ENCODE results near the gene MCCC1. TPM values are rescaled to one million over a fixed set of nuclear protein-coding genes. Genes with fewer than 3 reads are reported as not detected.

MCCC1 gene
- total and polyA plus RNA-seq, 7 donors, result 8.2 to 24.4 (median 15.6) TPM

DNA sequence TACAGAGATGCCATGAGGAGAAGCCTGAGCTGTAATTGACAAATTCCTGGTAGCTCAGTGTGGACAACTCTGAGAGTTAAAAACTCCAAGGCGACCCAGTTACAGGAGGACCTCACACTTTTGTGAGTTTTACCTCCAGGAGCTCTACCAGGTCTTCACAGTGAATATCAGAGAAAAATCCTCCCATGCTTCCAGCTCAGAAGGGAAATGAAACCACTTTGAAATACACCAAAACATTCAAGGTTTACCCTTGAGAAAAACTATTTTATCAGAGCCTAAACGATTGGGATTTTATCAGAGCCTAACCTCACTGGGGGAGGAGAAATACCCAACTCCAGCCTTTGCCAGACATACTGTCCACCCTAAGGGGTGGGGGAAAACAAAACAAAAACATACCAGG lies 52.4 kb downstream of the MCCC1 start:
- no peak overlapping the region for H3K27ac ChIP-seq
- H3K4me1 ChIP-seq, result no peaks in the 10 kb centered on the region
- 83 to 85% (median 84%) methylated on average over 2 of the region's 2 CpGs for WGBS, 3 donors
- intact Hi-C loops (cut with DNase I), result no loop called here
- H3K36me3 ChIP-seq (ENCODE audit: insufficient read depth in 1 of 2, low read depth in 1 of 2), result peaks cover 3 to 75% of the 10 kb centered on the region in 2 donors
- H3K9me3 ChIP-seq, result no peaks in the 10 kb centered on the region
- ATAC-seq (no peak), DNase-seq (no peak)
- H3K27me3 ChIP-seq (ENCODE audit: insufficient read depth in 3 of 3, low read length in 2 of 3), result no peaks in the 10 kb centered on the region
- no peak for TF ChIP-seq CTCF (IDR thresholded peaks at IDR 0.05)
- no peak overlapping the region for H3K4me3 ChIP-seq

- intact Hi-C loops (cut with DNase I), result no loop called here
- TF ChIP-seq CTCF (IDR thresholded peaks at IDR 0.05), result no peak
- no peaks in the 10 kb centered on the region for H3K4me1 ChIP-seq
- ATAC-seq (no peak), DNase-seq (no peak)
- H3K36me3 ChIP-seq (ENCODE audit: insufficient read depth in 1 of 2, low read depth in 1 of 2), result peaks cover 3 to 75% of the 10 kb centered on the region in 2 donors
- 84 to 92% (median 86%) methylated on average over 11 of the region's 11 CpGs for WGBS, 3 donors
- H3K9me3 ChIP-seq, result no peaks in the 10 kb centered on the region
- H3K27ac ChIP-seq, result no peak overlapping the region
- no peaks in the 10 kb centered on the region for H3K27me3 ChIP-seq (ENCODE audit: insufficient read depth in 3 of 3, low read length in 2 of 3)
- H3K4me3 ChIP-seq, result no peak overlapping the region
These were observed 54.6 kb downstream of the MCCC1 start for GRCh38 chr3:183044547-183045229.

DNA sequence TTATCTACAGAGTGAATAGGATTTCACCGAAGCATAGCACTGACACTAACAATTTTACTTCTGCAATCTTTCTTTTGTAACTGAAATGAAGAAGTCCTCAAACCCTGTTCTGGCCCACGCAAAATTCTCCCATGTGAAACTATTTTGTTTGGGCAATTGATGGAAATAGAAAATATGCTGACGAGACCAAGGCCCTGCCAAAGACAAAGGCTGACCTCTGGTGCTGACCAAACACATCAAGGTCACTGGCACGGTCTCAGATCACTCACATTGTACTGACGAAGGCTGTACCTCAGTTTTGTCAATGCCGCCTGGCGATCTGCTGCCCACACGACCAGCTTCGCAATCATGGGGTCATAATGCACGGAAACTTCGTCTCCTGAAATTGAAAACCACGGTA lies 60.5 kb downstream of the MCCC1 start:
- intact Hi-C loops (cut with DNase I), result no loop called here
- H3K9me3 ChIP-seq, result no peaks in the 10 kb centered on the region
- H3K27me3 ChIP-seq (ENCODE audit: insufficient read depth in 3 of 3, low read length in 2 of 3), result no peaks in the 10 kb centered on the region
- H3K36me3 ChIP-seq (ENCODE audit: insufficient read depth in 1 of 2, low read depth in 1 of 2), result peaks cover 12 to 96% of the 10 kb centered on the region in 2 donors
- no peaks in the 10 kb centered on the region for H3K4me1 ChIP-seq
- WGBS, 3 donors, result 84 to 85% (median 85%) methylated on average over 12 of the region's 12 CpGs
- DNase-seq, result no peak
- no peak for TF ChIP-seq CTCF (IDR thresholded peaks at IDR 0.05)
- no peak overlapping the region for H3K4me3 ChIP-seq
- H3K27ac ChIP-seq, result no peak overlapping the region
- no peak for ATAC-seq

- intact Hi-C loops (cut with DNase I), result no loop called here
- TF ChIP-seq CTCF (IDR thresholded peaks at IDR 0.05), result no peak
- ATAC-seq, result no peak
These were observed 61.1 kb downstream of the MCCC1 start for GRCh38 chr3:183038221-183038620.

DNA sequence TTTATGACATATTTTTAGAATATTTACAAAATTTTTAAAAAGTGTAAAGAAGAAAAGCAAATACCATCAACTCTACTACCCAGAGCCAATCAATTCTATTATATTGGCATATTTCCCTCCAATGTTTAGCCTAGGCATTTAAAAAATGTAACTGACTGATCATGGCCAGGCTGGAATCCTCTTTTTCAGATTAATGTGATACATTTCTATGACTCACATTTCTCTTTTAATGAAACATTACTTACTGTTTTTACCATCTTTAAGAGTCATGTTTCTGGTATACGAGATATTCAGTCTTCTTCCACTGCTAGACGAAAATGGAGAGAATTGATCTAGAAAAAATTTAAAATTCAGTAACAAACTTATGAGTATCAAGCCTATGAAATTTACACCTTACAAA lies 65.5 kb downstream of the MCCC1 start:
- DNase-seq (no peak), ATAC-seq (no peak)
- intact Hi-C loops (cut with DNase I), result no loop called here
- no peak for TF ChIP-seq CTCF (IDR thresholded peaks at IDR 0.05)
- H3K36me3 ChIP-seq (ENCODE audit: insufficient read depth in 1 of 2, low read depth in 1 of 2), result peaks cover 14 to 93% of the 10 kb centered on the region in 2 donors
- 94 to 95% (median 95%) methylated on average over 2 of the region's 2 CpGs for WGBS, 3 donors
- H3K9me3 ChIP-seq, result no peaks in the 10 kb centered on the region
- no peaks in the 10 kb centered on the region for H3K4me1 ChIP-seq
- no peak overlapping the region for H3K27ac ChIP-seq
- no peak overlapping the region for H3K4me3 ChIP-seq
- H3K27me3 ChIP-seq (ENCODE audit: insufficient read depth in 3 of 3, low read length in 2 of 3), result no peaks in the 10 kb centered on the region

More at GRCh38 chr3:183038221-183038620, 61.1 kb downstream of the MCCC1 start:
- peaks cover 11 to 96% of the 10 kb centered on the region in 2 donors for H3K36me3 ChIP-seq (ENCODE audit: insufficient read depth in 1 of 2, low read depth in 1 of 2)
- 98 to 99% (median 98%) methylated on average over 2 of the region's 2 CpGs for WGBS, 3 donors
- no peak overlapping the region for H3K27ac ChIP-seq
- no peaks in the 10 kb centered on the region for H3K27me3 ChIP-seq (ENCODE audit: insufficient read depth in 3 of 3, low read length in 2 of 3)
- H3K4me1 ChIP-seq, result no peaks in the 10 kb centered on the region
- H3K9me3 ChIP-seq, result no peaks in the 10 kb centered on the region
- no peak overlapping the region for H3K4me3 ChIP-seq
- DNase-seq, result no peak
